ENCODE data around the gene TSSK2. TPM values are rescaled to one million over a fixed set of nuclear protein-coding genes. Genes with fewer than 3 reads are reported as not detected.

The TSSK2 gene
- total RNA-seq, 1 donor from 2014 or later, result not detected

DNA sequence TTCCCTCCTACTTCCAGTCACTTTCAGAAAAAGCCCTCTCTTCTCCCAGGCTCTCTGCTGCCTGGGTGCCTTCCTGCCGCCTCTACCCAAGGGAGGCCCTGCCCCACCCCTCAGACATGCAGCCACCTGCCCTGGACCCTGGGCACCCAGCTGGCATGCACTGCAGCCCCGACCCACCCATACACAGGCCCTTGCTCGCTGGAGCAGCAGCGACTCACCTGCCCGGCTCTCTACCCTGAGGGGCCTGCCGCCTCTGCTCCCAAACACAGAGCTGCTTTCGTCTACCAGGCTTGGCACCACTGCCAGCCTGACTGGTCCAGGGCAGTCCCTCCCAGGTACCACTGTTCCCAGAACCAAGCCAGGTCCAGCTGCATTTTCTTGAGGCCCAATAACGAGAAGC, 1.2 kb upstream of the TSSK2 start:
- H3K27me3 ChIP-seq, result no peaks in the 10 kb centered on the region
- TF ChIP-seq POLR2A (IDR thresholded peaks at IDR 0.05) (no peak), POLR2AphosphoS5 (IDR thresholded peaks at IDR 0.05; ENCODE audit: insufficient read depth in 1 of 2, low read depth in 1 of 2) (peak; percentile 24 to 32)
- TF ChIP-seq, protein P1, sequence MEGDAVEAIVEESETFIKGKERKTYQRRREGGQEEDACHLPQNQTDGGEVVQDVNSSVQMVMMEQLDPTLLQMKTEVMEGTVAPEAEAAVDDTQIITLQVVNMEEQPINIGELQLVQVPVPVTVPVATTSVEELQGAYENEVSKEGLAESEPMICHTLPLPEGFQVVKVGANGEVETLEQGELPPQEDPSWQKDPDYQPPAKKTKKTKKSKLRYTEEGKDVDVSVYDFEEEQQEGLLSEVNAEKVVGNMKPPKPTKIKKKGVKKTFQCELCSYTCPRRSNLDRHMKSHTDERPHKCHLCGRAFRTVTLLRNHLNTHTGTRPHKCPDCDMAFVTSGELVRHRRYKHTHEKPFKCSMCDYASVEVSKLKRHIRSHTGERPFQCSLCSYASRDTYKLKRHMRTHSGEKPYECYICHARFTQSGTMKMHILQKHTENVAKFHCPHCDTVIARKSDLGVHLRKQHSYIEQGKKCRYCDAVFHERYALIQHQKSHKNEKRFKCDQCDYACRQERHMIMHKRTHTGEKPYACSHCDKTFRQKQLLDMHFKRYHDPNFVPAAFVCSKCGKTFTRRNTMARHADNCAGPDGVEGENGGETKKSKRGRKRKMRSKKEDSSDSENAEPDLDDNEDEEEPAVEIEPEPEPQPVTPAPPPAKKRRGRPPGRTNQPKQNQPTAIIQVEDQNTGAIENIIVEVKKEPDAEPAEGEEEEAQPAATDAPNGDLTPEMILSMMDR (IDR thresholded peaks at IDR 0.05), result no peak
- intact Hi-C loops (cut with DNase I), result no loop called here
- no peak overlapping the region for H3K4me3 ChIP-seq
- H3K4me1 ChIP-seq, result peaks cover 33% of the 10 kb centered on the region
- H3K27ac ChIP-seq, result no peak overlapping the region
- H3K9me3 ChIP-seq, result no peaks in the 10 kb centered on the region
- DNase-seq (ENCODE audit: extremely low spot score in 2 of 2), result no peak
- peaks cover 4 to 17% of the 10 kb centered on the region in 2 donors for H3K36me3 ChIP-seq

DNA sequence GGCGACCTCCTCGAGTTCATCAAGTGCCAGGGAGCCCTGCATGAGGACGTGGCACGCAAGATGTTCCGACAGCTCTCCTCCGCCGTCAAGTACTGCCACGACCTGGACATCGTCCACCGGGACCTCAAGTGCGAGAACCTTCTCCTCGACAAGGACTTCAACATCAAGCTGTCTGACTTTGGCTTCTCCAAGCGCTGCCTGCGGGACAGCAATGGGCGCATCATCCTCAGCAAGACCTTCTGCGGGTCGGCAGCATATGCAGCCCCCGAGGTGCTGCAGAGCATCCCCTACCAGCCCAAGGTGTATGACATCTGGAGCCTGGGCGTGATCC, 542 bp downstream of the TSSK2 start:
- peaks cover 33% of the 10 kb centered on the region for H3K4me1 ChIP-seq
- no peak overlapping the region for H3K27ac ChIP-seq
- TF ChIP-seq POLR2A (IDR thresholded peaks at IDR 0.05) (no peak), POLR2AphosphoS5 (IDR thresholded peaks at IDR 0.05; ENCODE audit: insufficient read depth in 1 of 2, low read depth in 1 of 2) (no peak)
- TF ChIP-seq, protein P1 (IDR thresholded peaks at IDR 0.05), result no peak
- no peaks in the 10 kb centered on the region for H3K27me3 ChIP-seq
- peaks cover 4 to 25% of the 10 kb centered on the region in 2 donors for H3K36me3 ChIP-seq
- H3K4me3 ChIP-seq, result no peak overlapping the region
- no peaks in the 10 kb centered on the region for H3K9me3 ChIP-seq
- intact Hi-C loops (cut with DNase I), result no loop called here
- DNase-seq (ENCODE audit: extremely low spot score in 2 of 2), result no peak

DNA sequence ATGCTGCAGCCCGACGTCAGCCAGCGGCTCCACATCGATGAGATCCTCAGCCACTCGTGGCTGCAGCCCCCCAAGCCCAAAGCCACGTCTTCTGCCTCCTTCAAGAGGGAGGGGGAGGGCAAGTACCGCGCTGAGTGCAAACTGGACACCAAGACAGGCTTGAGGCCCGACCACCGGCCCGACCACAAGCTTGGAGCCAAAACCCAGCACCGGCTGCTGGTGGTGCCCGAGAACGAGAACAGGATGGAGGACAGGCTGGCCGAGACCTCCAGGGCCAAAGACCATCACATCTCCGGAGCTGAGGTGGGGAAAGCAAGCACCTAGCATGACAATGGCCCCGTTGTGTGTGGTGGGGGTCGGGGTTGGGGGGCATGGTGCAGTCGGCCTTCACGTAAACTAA, 1.0 kb downstream of the TSSK2 start:
- H3K27ac ChIP-seq, result no peak overlapping the region
- no peaks in the 10 kb centered on the region for H3K9me3 ChIP-seq
- peaks cover 28% of the 10 kb centered on the region for H3K4me1 ChIP-seq
- H3K27me3 ChIP-seq, result no peaks in the 10 kb centered on the region
- DNase-seq (ENCODE audit: extremely low spot score in 2 of 2), result no peak
- TF ChIP-seq POLR2AphosphoS5 (IDR thresholded peaks at IDR 0.05; ENCODE audit: insufficient read depth in 1 of 2, low read depth in 1 of 2), result no peak
- TF ChIP-seq, protein P1 (IDR thresholded peaks at IDR 0.05), result no peak
- no peak for TF ChIP-seq POLR2A (IDR thresholded peaks at IDR 0.05)
- no peak overlapping the region for H3K4me3 ChIP-seq
- intact Hi-C loops (cut with DNase I), result no loop called here
- peaks cover 4 to 30% of the 10 kb centered on the region in 2 donors for H3K36me3 ChIP-seq

DNA sequence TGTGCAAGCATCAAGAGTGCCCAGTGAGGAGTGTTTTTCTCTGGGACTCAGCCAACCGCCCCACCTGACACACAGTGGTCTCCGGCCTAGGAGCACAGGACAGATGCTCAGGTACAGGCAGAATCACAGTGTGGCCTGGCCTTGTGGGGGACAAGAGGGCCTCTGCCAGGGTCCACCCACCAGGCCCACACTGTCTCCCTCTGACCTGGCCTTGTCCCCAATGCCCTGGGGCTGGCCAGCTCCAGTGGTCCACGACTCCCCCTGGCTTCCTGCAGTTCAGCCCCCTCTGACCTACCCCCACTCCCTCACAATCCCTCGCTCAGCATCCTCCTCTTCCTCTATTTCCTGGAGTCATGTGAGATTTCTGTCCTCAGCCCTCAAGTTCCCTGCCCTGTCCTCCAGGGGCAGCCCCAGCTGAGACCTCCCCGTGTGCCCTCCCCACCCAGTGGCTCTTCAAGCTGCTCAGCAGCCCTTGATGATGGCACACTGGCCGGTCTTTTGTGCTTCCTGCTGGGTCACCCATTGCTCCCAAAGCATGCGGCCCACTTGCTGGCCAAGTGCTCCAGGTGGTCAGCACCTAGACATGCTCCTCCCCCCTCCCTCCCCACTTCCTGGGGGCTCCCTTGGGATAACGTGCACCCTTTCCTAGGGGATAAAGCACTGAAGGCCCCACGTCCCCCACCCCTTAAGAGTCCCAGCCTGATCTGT, 1.7 kb downstream of the TSSK2 start:
- Histone ChIP-seq H3K36me3 (peaks cover 4 to 37% of the 10 kb centered on the region in 2 donors), H3K9me3 (no peaks in the 10 kb centered on the region)
- intact Hi-C loops (cut with DNase I), result no loop called here

DNA sequence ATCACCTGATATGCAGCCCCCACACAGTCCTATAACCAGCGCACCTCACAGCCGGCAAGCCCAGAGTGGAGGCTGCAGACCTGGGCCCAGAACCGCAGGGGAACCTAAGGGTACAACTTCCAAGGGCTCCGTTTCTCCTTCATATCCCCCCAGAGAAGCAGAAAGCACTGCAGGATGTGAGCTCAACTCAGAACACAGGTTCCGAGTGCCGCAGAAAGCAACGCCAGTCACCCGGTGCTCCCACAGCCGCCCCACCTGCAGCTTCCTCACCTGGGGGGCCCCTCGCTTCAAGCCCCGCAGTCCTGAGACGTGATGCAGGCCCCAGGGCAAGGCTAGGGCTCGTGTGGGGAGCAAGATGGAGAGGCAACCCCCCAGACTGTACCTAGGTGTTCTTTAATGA, 2.5 kb downstream of the TSSK2 start:
- intact Hi-C loops (cut with DNase I), result no loop called here
- Histone ChIP-seq H3K4me1 (peaks cover 18% of the 10 kb centered on the region), H3K9me3 (no peaks in the 10 kb centered on the region), H3K4me3 (no peak overlapping the region), H3K27ac (no peak overlapping the region), H3K27me3 (no peaks in the 10 kb centered on the region), H3K36me3 (peaks cover 4 to 44% of the 10 kb centered on the region in 2 donors)
- no peak for DNase-seq (ENCODE audit: extremely low spot score in 2 of 2)
- TF ChIP-seq POLR2A (IDR thresholded peaks at IDR 0.05) (no peak), POLR2AphosphoS5 (IDR thresholded peaks at IDR 0.05; ENCODE audit: insufficient read depth in 1 of 2, low read depth in 1 of 2) (no peak)
- TF ChIP-seq, protein P1 (IDR thresholded peaks at IDR 0.05), result no peak

More for the DNA sequence above, 1.7 kb downstream of the TSSK2 start:
- no peak overlapping the region for H3K27ac ChIP-seq
- no peaks in the 10 kb centered on the region for H3K27me3 ChIP-seq
- H3K4me3 ChIP-seq, result no peak overlapping the region
- TF ChIP-seq POLR2AphosphoS5 (IDR thresholded peaks at IDR 0.05; ENCODE audit: insufficient read depth in 1 of 2, low read depth in 1 of 2) (no peak), POLR2A (IDR thresholded peaks at IDR 0.05) (no peak)
- TF ChIP-seq, protein P1 (IDR thresholded peaks at IDR 0.05), result no peak
- H3K4me1 ChIP-seq, result peaks cover 22% of the 10 kb centered on the region
- DNase-seq (ENCODE audit: extremely low spot score in 2 of 2), result no peak
